ENCODE data around the gene TSPAN32.

DNA sequence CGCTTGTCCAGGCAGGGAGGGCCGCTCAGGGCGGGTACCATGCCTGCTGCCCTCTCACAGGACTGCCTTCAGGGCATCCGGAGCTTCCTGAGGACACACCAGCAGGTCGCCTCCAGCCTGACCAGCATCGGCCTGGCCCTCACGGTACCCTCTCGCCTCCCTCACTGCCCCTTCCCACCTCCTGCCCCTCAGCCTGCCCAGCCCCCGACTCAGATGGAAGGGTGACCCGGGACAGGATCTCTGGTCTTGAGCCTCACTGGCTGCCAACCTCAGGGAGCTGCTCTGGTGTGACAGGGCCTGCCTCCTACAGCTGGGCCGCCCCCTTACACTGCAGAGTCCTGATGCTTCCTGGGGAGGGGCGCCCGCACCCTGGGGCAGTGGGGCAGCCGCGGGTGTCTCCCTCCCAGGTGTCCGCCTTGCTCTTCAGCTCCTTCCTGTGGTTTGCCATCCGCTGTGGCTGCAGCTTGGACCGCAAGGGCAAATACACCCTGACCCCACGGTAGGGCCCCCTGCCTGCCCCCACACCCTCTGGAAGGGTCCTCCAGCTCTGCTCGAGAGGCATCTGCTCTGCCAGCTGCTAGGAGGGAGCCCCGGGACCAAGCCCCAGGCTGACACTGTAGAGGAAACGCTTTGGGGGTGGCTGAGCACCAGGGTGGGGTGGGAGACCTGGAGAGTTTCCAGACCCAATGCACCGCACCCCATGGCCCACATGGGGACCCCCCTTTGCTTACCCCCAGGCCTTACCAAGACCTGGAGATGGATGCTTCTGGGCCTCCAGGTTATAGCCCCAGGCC lies 14.6 kb downstream of the TSPAN32 start:
- TF ChIP-seq HDAC2 (IDR thresholded peaks at IDR 0.05) (no peak), CHD2 (IDR thresholded peaks at IDR 0.05; ENCODE audit: low read length, partially characterized antibody) (no peak), BCL3 (IDR thresholded peaks at IDR 0.05) (no peak), MAX (IDR thresholded peaks at IDR 0.05) (no peak), SMC3 (IDR thresholded peaks at IDR 0.05) (no peak), POLR2A (IDR thresholded peaks at IDR 0.05; ENCODE audit: low read length) (no peak), BHLHE40 (IDR thresholded peaks at IDR 0.05; ENCODE audit: low read depth, low read length) (no peak), RNF2 (IDR thresholded peaks at IDR 0.05; ENCODE audit: borderline replicate concordance, low read depth) (no peak), MYC (IDR thresholded peaks at IDR 0.05; ENCODE audit: borderline replicate concordance, low read length) (no peak), NR3C1 (IDR thresholded peaks at IDR 0.05) (no peak), RCOR1 (IDR thresholded peaks at IDR 0.05; ENCODE audit: low read depth, low read length) (no peak)
- TF ChIP-seq, protein P1, sequence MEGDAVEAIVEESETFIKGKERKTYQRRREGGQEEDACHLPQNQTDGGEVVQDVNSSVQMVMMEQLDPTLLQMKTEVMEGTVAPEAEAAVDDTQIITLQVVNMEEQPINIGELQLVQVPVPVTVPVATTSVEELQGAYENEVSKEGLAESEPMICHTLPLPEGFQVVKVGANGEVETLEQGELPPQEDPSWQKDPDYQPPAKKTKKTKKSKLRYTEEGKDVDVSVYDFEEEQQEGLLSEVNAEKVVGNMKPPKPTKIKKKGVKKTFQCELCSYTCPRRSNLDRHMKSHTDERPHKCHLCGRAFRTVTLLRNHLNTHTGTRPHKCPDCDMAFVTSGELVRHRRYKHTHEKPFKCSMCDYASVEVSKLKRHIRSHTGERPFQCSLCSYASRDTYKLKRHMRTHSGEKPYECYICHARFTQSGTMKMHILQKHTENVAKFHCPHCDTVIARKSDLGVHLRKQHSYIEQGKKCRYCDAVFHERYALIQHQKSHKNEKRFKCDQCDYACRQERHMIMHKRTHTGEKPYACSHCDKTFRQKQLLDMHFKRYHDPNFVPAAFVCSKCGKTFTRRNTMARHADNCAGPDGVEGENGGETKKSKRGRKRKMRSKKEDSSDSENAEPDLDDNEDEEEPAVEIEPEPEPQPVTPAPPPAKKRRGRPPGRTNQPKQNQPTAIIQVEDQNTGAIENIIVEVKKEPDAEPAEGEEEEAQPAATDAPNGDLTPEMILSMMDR (IDR thresholded peaks at IDR 0.05): no peak
- TF ChIP-seq, protein P2, sequence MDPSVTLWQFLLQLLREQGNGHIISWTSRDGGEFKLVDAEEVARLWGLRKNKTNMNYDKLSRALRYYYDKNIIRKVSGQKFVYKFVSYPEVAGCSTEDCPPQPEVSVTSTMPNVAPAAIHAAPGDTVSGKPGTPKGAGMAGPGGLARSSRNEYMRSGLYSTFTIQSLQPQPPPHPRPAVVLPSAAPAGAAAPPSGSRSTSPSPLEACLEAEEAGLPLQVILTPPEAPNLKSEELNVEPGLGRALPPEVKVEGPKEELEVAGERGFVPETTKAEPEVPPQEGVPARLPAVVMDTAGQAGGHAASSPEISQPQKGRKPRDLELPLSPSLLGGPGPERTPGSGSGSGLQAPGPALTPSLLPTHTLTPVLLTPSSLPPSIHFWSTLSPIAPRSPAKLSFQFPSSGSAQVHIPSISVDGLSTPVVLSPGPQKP (IDR thresholded peaks at IDR 0.05; ENCODE audit: low read depth, low read length): no peak
- TF ChIP-seq, protein P3, sequence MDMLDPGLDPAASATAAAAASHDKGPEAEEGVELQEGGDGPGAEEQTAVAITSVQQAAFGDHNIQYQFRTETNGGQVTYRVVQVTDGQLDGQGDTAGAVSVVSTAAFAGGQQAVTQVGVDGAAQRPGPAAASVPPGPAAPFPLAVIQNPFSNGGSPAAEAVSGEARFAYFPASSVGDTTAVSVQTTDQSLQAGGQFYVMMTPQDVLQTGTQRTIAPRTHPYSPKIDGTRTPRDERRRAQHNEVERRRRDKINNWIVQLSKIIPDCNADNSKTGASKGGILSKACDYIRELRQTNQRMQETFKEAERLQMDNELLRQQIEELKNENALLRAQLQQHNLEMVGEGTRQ (IDR thresholded peaks at IDR 0.05): no peak

Measured in A549 (cell line).